K562 (cell line): ENCODE data around the gene LY6G6D. TPM values are rescaled to one million over a fixed set of nuclear protein-coding genes. Genes with fewer than 3 reads are reported as not detected.

Experiments
- ATAC-seq: fragments of 200-7000 bp; cut with Tn5 transposase; 3 replicates; pipeline ENCODE4 v1.9.1; 2020; ENCODE audit warnings: moderate library complexity
- BruUV-seq: library from RNA; stranded (reverse); fragments of 400-500 nt; replicated peaks from 2 replicates; lab custom pipeline; 2021; lab: Mats Ljungman, UMichigan
- CTCF ChIA-PET: fragments of 300-600 bp; formaldehyde crosslinking; extraction: SDS; loops from one replicate; lab custom pipeline; 2021; ENCODE audit warnings: low intra/inter-chr PET ratio; lab: Yijun Ruan, JAX
- POLR2A ChIA-PET: fragments of 300-600, 350-650 bp; sonication (Branson Sonifier 250); formaldehyde crosslinking; extraction: SDS; loops from one replicate; lab custom pipeline; 2021; ENCODE audit warnings: antibody characterized with exemption, inconsistent platforms; lab: Yijun Ruan, JAX
- DNase-seq, 4 experiments: peaks; one replicate each; pipeline versions ENCODE4 v3.0.0 to v3.0.0-alpha.2; 2011 to 2018; ENCODE audit warnings: low spot score in 3 of 4, mixed read lengths in 3 of 4; ENCODE audit errors: extremely low read depth in 1 of 4
- FAIRE-seq: peaks from 2 replicates; lab custom pipeline; 2011; peaks lifted over from hg19 to GRCh38; lab: Jason Lieb, UNC
- H2AFZ ChIP-seq: 2 replicates; pipeline ENCODE4 v1.6.0; 2011; ENCODE audit warnings: low read depth, low read length, control low read depth, inconsistent platforms
- H3K27ac ChIP-seq: fragments of 200-600 bp; 3 replicates; pipeline ENCODE4 v1.8.0; 2011; ENCODE audit warnings: low read depth, mild to moderate bottlenecking, control low read depth, inconsistent platforms, low read length, moderate library complexity, mixed read lengths; ENCODE audit errors: extremely low read depth
- H3K27me3 ChIP-seq, 2 experiments: fragments of 300-600 bp in 1 of 2; 2 replicates in 1 of 2; 3 replicates in 1 of 2; pipeline versions ENCODE4 v1.6.0 to v1.8.0; 2011; ENCODE audit warnings: inconsistent platforms in 2 of 2, low read length in 2 of 2, mild to moderate bottlenecking in 1 of 2, mixed read lengths in 1 of 2, moderate library complexity in 1 of 2; ENCODE audit not compliant: control insufficient read depth in 2 of 2, insufficient read depth in 2 of 2
- H3K36me3 ChIP-seq: fragments of 300-600 bp; 3 replicates; pipeline ENCODE4 v1.8.0; 2011; ENCODE audit warnings: mild to moderate bottlenecking, low read length, inconsistent platforms; ENCODE audit not compliant: control insufficient read depth, insufficient read depth
- H3K4me1 ChIP-seq, 2 experiments: fragments of 200-600 bp in 1 of 2; replicated peaks in 1 of 2; 2 replicates in 1 of 2; 3 replicates in 1 of 2; pipeline versions ENCODE4 v1.5.1 to v1.8.0; 2011; ENCODE audit warnings: inconsistent platforms in 2 of 2, low read length in 2 of 2, mild to moderate bottlenecking in 1 of 2, mixed read lengths in 1 of 2, moderate library complexity in 1 of 2; ENCODE audit not compliant: control insufficient read depth in 2 of 2, insufficient read depth in 2 of 2
- H3K4me2 ChIP-seq: 2 replicates; pipeline ENCODE4 v1.6.1; 2011; ENCODE audit warnings: low read length, control low read depth, inconsistent platforms, mixed read lengths; ENCODE audit not compliant: insufficient read depth
- H3K4me3 ChIP-seq: fragments of 200-600 bp; sonication (generic), shearing (Covaris generic); 2 replicates; pipeline ENCODE4 v1.5.1; 2016; ENCODE audit warnings: control low read depth, inconsistent platforms
- H3K79me2 ChIP-seq: fragments of 200-600 bp; 3 replicates; pipeline ENCODE4 v1.8.0; 2011; ENCODE audit warnings: low read length, inconsistent platforms; ENCODE audit not compliant: control insufficient read depth, insufficient read depth
- H3K9ac ChIP-seq, 2 experiments: 2 replicates each; pipeline versions ENCODE4 v1.6.0 to v1.6.1; 2011; ENCODE audit warnings: low read depth in 2 of 2, low read length in 2 of 2, control low read depth in 1 of 2, inconsistent platforms in 1 of 2, mild to moderate bottlenecking in 1 of 2, mixed read lengths in 1 of 2; ENCODE audit not compliant: insufficient read depth in 1 of 2
- H3K9me1 ChIP-seq: one replicate; pipeline ENCODE4 v1.6.0; 2011; ENCODE audit warnings: inconsistent platforms, mild to moderate bottlenecking, low read length, moderate library complexity; ENCODE audit not compliant: control insufficient read depth, insufficient read depth
- H3K9me3 ChIP-seq: replicated peaks from 2 replicates; pipeline ENCODE4 v1.5.1; 2011; ENCODE audit warnings: low read depth, low read length, inconsistent platforms; ENCODE audit not compliant: control insufficient read depth, insufficient read depth
- H4K20me1 ChIP-seq: replicated peaks from 2 replicates; pipeline ENCODE4 v1.6.1; 2011; ENCODE audit warnings: low read length, inconsistent platforms, mixed read lengths; ENCODE audit not compliant: control insufficient read depth, insufficient read depth
- CBX1 ChIP-seq: sonication (generic); IDR thresholded peaks from 2 replicates; pipeline ENCODE4 v1.6.1; 2016; ENCODE audit warnings: antibody characterized with exemption, low read depth, mild to moderate bottlenecking
- EP300 ChIP-seq: IDR thresholded peaks from 2 replicates; pipeline ENCODE4 v1.6.1; 2012; ENCODE audit warnings: low read length, improper control_type of control experiment
- GTF3C2 ChIP-seq: IDR thresholded peaks from 3 replicates; pipeline ENCODE4 v1.6.1; 2011; ENCODE audit warnings: borderline replicate concordance, mild to moderate bottlenecking, moderate library complexity; ENCODE audit not compliant: insufficient read length; ENCODE audit errors: extremely low read depth
- HNRNPUL1 ChIP-seq: fragments of 200-400 bp; formaldehyde crosslinking; IDR thresholded peaks from 2 replicates; pipeline ENCODE4 v1.6.1; 2017; ENCODE audit warnings: low read length
- MLLT1 ChIP-seq, 2 experiments: fragments of 450-650 bp; IDR thresholded peaks; 2 replicates each; pipeline ENCODE4 v1.6.1; 2016
- NCOA6 ChIP-seq: fragments of 450-650 bp; IDR thresholded peaks from 2 replicates; pipeline ENCODE4 v1.6.1; 2017; ENCODE audit warnings: mild to moderate bottlenecking
- NFE2 ChIP-seq: IDR thresholded peaks from 2 replicates; pipeline ENCODE4 v1.6.1; 2014; ENCODE audit warnings: antibody characterized with exemption, low read depth
- NR2C2 ChIP-seq, 2 experiments: fragments of 200-800 bp in 1 of 2; sonication (Bioruptor generic) in 1 of 2; sonication (generic) in 1 of 2; formaldehyde crosslinking in 1 of 2; IDR thresholded peaks; 2 replicates each; pipeline versions ENCODE4 v1.6.1 to v1.8.0; 2016 to 2022; ENCODE audit warnings: mild to moderate bottlenecking in 1 of 2, missing compliant biosample characterization in 1 of 2, missing genetic modification characterization in 1 of 2, missing genetic modification reagents in 1 of 2
- POLR2AphosphoS5 ChIP-seq: IDR thresholded peaks from 2 replicates; pipeline ENCODE4 v1.6.1; 2011; ENCODE audit warnings: mild to moderate bottlenecking, low read depth, low read length, moderate library complexity; ENCODE audit not compliant: control insufficient read depth, insufficient read depth
- POLR2B ChIP-seq: fragments of 450-650 bp; IDR thresholded peaks from 2 replicates; pipeline ENCODE4 v1.6.1; 2018; ENCODE audit warnings: low read depth; ENCODE audit not compliant: partially characterized antibody
- SMARCA4 ChIP-seq: fragments of 450-650 bp; IDR thresholded peaks from 2 replicates; pipeline ENCODE4 v1.6.1; 2016
- SPI1 ChIP-seq: IDR thresholded peaks from 2 replicates; pipeline ENCODE4 v1.6.1; 2011; ENCODE audit warnings: low read depth, low read length, control low read depth, borderline replicate concordance
- WGBS: fragments of 100-300 bp; shearing (Covaris generic); methylation state at CpG from one replicate; pipeline ENCODE4 v1.1.6; 2016; ENCODE audit warnings: low coverage, mixed read lengths; ENCODE audit not compliant: insufficient coverage; ENCODE audit errors: missing lambda C conversion rate; 5-methylcytosine and 5-hydroxymethylcytosine counted together
- in situ Hi-C: fragments of 300-500 bp; cut with MboI; formaldehyde crosslinking; loops from 4 replicates; pipeline ENCODE4 v1.15.0; 2018; ENCODE audit warnings: inconsistent platforms, mixed read lengths
- intact Hi-C: fragments of 100-400 bp; cut with micrococcal nuclease; formaldehyde crosslinking; loops from 2 replicates; pipeline ENCODE4 v1.14.2; 2022
- polyA plus RNA-seq, 8 experiments: library from polyadenylated mRNA; depleted of rRNA in 4 of 8; stranded (reverse) in 5 of 8; unstranded in 3 of 8; fragments of >200 nt; fragmentation: Nextera tagmentation in 2 of 8; fragmentation: Illumina TruSeq in 1 of 8; extraction: Ambion mirVana in 2 of 8; extraction: Trizol in 1 of 8; gene quantifications; 2 replicates each; pipeline versions ENCODE4 v1.2.1 to v1.2.3, GENCODE V29; 2011 to 2014; ENCODE audit warnings: inconsistent platforms in 1 of 8, missing spikeins in 1 of 8
- total RNA-seq, 7 experiments: library from RNA; depleted of rRNA in 6 of 7; stranded (reverse); fragments of >200 nt in 6 of 7; fragmentation: Illumina TruSeq in 2 of 7; extraction: Trizol in 2 of 7; gene quantifications; 2 replicates each; pipeline versions ENCODE4 v1.2.1 to v1.2.3, GENCODE V29; 2011 to 2021; ENCODE audit warnings: low replicate concordance in 1 of 7
- TF ChIP-seq, protein P1 (sequence below): fragments of 250-450 bp; sonication (Bioruptor Pico); IDR thresholded peaks from 2 replicates; pipeline ENCODE4 v1.8.0; 2022; ENCODE audit warnings: moderate library complexity, mild to moderate bottlenecking, inconsistent platforms
- TF ChIP-seq, protein P2 (sequence below): fragments of 250-450 bp; sonication (Bioruptor Pico); IDR thresholded peaks from 2 replicates; pipeline ENCODE4 v1.8.0; 2022; ENCODE audit warnings: inconsistent platforms

Gene LY6G6D
- total and polyA plus RNA-seq, 9 of the 15 experiments (the other 6 are each of a cell fraction or from before 2014, with no cell fraction given) = 0.30 to 0.38 TPM; not detected in 7

DNA sequence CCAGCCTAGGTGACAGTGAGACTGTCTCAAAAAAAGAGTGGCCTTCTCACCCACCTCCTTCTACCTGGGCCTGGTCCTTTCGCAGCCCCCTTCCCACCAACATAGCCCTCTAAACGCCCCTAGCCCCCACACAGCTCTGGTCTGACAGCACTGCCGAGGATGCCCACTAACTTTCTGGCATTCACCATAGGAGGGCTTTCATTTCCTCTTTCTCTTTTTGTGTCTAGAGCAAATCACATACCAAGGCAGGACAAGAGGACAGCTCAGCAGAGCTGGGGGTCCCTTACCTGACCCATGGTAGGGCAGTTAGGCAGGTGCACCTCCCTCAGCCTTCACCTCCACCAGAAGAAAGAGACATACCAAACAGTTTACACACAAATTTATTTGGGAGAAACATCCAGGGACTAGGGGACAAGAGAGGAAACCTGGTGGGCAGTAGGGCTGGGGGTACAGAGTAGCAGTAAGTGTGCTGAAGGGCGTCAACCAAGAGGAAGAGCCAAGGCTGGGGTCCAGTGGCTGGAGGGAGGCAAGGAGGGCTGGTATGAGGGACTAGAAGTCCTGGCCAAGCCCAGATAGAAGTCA, 38.7 kb upstream of the LY6G6D start:
- BruUV-seq = no TSS peak
- ATAC-seq (peak; percentile 2; the same call in 2 of the 3 replicates), DNase-seq (no peak), FAIRE-seq (no peak)
- intact Hi-C loops = no loop called here
- Histone ChIP-seq H3K4me3 (no peak overlapping the region), H4K20me1 (no peaks in the 10 kb centered on the region), H3K79me2 (no peaks in the 10 kb centered on the region), H3K27ac (no peak overlapping the region), H2AFZ (peak overlapping the region; percentile 79), H3K9ac (peak overlapping the region; percentile 16 to 70; a peak in 2 of 4 replicates), H3K9me1 (no peaks in the 10 kb centered on the region), H3K9me3 (no peaks in the 10 kb centered on the region), H3K4me1 (peaks cover 9 to 11% of the 10 kb centered on the region in 2 experiments), H3K36me3 (peaks cover 26% of the 10 kb centered on the region), H3K4me2 (peak overlapping the region; percentile 39; the same call in 1 of the 2 replicates), H3K27me3 (no peaks in the 10 kb centered on the region)
- in situ Hi-C loops = no loop called here
- ChIA-PET POLR2A (interaction anchor here (0.5 to 2.1 kb wide), 14 partner anchors 8 to 158 kb away, joined by 3 to 15 read pairs (median 6); partner anchors contain the start of genes C6orf47, CSNK2B and GPANK1), CTCF (interaction anchor here (0.5 kb wide), 1 partner anchor 11 kb away, joined by 5 read pairs; the partner anchor contains the start of gene CSNK2B)
- 38% methylated on average over 4 of the region's 4 CpGs for WGBS
- no peak for TF ChIP-seq SMARCA4
- no peak for TF ChIP-seq CBX1
- TF ChIP-seq GTF3C2 = no peak
- TF ChIP-seq SPI1 = peak; percentile 58; the same call in 1 of the 2 replicates
- TF ChIP-seq NR2C2 (CRISPR knock-in tag; IDR thresholded peaks at IDR 0.05) = peak; percentile 45; the same call in 1 of the 2 replicates
- no peak for TF ChIP-seq NR2C2 (tag; IDR thresholded peaks at IDR 0.05)
- TF ChIP-seq MLLT1 (IDR thresholded peaks at IDR 0.05) = no peak
- TF ChIP-seq EP300 = no peak
- no peak for TF ChIP-seq NCOA6
- TF ChIP-seq POLR2B = no peak
- TF ChIP-seq NFE2 = no peak
- no peak for TF ChIP-seq POLR2AphosphoS5
- peak; percentile 60; the same call in 1 of the 2 replicates for TF ChIP-seq HNRNPUL1
- TF ChIP-seq, protein P1, sequence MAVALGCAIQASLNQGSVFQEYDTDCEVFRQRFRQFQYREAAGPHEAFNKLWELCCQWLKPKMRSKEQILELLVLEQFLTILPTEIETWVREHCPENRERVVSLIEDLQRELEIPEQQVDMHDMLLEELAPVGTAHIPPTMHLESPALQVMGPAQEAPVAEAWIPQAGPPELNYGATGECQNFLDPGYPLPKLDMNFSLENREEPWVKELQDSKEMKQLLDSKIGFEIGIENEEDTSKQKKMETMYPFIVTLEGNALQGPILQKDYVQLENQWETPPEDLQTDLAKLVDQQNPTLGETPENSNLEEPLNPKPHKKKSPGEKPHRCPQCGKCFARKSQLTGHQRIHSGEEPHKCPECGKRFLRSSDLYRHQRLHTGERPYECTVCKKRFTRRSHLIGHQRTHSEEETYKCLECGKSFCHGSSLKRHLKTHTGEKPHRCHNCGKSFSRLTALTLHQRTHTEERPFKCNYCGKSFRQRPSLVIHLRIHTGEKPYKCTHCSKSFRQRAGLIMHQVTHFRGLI = no peak
- TF ChIP-seq, protein P2, sequence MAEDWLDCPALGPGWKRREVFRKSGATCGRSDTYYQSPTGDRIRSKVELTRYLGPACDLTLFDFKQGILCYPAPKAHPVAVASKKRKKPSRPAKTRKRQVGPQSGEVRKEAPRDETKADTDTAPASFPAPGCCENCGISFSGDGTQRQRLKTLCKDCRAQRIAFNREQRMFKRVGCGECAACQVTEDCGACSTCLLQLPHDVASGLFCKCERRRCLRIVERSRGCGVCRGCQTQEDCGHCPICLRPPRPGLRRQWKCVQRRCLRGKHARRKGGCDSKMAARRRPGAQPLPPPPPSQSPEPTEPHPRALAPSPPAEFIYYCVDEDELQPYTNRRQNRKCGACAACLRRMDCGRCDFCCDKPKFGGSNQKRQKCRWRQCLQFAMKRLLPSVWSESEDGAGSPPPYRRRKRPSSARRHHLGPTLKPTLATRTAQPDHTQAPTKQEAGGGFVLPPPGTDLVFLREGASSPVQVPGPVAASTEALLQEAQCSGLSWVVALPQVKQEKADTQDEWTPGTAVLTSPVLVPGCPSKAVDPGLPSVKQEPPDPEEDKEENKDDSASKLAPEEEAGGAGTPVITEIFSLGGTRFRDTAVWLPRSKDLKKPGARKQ = no peak
